Measurements from ENCODE around the gene NPC1L1.
"Not testable (repeated sequence)": the region's sequence is repeated elsewhere in the genome, so short reads cannot be mapped to it uniquely, and the experiment has no call there.

NPC1L1 gene

GRCh38 chr7:44555350-44555749 is 14.2 kb upstream of the NPC1L1 start:
- no peak overlapping the region for H3K4me2 ChIP-seq (ENCODE audit: low read depth, low read length, poor library complexity, severe bottlenecking)
- no peaks in the 10 kb centered on the region for H3K9me3 ChIP-seq (ENCODE audit: insufficient read depth, low read length)
- no peaks in the 10 kb centered on the region for H3K79me2 ChIP-seq (ENCODE audit: insufficient read depth, low read length)
- H3K9me2 ChIP-seq (replicated peaks; ENCODE audit: insufficient read depth, low read length), result no peaks in the 10 kb centered on the region
- H3K36me3 ChIP-seq (ENCODE audit: low read length), result no peaks in the 10 kb centered on the region
- no peak overlapping the region for H3K9ac ChIP-seq (ENCODE audit: low read length)
- no peaks in the 10 kb centered on the region for H3F3A ChIP-seq (ENCODE audit: insufficient read depth)
- no peaks in the 10 kb centered on the region for H4K20me1 ChIP-seq (ENCODE audit: low read depth, low read length)
- no peak for TF ChIP-seq EZH2phosphoT487 (conservative IDR thresholded peaks at IDR 0.05; ENCODE audit: low read length)
- TF ChIP-seq, protein P1, sequence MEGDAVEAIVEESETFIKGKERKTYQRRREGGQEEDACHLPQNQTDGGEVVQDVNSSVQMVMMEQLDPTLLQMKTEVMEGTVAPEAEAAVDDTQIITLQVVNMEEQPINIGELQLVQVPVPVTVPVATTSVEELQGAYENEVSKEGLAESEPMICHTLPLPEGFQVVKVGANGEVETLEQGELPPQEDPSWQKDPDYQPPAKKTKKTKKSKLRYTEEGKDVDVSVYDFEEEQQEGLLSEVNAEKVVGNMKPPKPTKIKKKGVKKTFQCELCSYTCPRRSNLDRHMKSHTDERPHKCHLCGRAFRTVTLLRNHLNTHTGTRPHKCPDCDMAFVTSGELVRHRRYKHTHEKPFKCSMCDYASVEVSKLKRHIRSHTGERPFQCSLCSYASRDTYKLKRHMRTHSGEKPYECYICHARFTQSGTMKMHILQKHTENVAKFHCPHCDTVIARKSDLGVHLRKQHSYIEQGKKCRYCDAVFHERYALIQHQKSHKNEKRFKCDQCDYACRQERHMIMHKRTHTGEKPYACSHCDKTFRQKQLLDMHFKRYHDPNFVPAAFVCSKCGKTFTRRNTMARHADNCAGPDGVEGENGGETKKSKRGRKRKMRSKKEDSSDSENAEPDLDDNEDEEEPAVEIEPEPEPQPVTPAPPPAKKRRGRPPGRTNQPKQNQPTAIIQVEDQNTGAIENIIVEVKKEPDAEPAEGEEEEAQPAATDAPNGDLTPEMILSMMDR (IDR thresholded peaks at IDR 0.05; ENCODE audit: insufficient read depth, low read length, poor library complexity, severe bottlenecking), result no peak
- H3K4me3 ChIP-seq (ENCODE audit: insufficient read depth, low read length, poor library complexity, severe bottlenecking), result no peak overlapping the region
- no peak overlapping the region for H2AFZ ChIP-seq (ENCODE audit: low read depth, low read length, severe bottlenecking)
- no peaks in the 10 kb centered on the region for H3K27me3 ChIP-seq (ENCODE audit: low read length)
- H3K27ac ChIP-seq (ENCODE audit: low read depth, low read length), result no peak overlapping the region

- H3F3A ChIP-seq (ENCODE audit: insufficient read depth); H3K27ac ChIP-seq (ENCODE audit: low read depth, low read length); H4K20me1 ChIP-seq (ENCODE audit: low read depth, low read length); H3K4me2 ChIP-seq (ENCODE audit: low read depth, low read length, poor library complexity, severe bottlenecking); H3K79me2 ChIP-seq (ENCODE audit: insufficient read depth, low read length); H3K4me3 ChIP-seq (ENCODE audit: insufficient read depth, low read length, poor library complexity, severe bottlenecking); H3K9me2 ChIP-seq (replicated peaks; ENCODE audit: insufficient read depth, low read length); H2AFZ ChIP-seq (ENCODE audit: low read depth, low read length, severe bottlenecking); H3K27me3 ChIP-seq (ENCODE audit: low read length); H3K9me3 ChIP-seq (ENCODE audit: insufficient read depth, low read length); H3K36me3 ChIP-seq (ENCODE audit: low read length); H3K9ac ChIP-seq (ENCODE audit: low read length): not testable (repeated sequence)
Observed at GRCh38 chr7:44552473-44553005, 11.4 kb upstream of the NPC1L1 start.

DNA sequence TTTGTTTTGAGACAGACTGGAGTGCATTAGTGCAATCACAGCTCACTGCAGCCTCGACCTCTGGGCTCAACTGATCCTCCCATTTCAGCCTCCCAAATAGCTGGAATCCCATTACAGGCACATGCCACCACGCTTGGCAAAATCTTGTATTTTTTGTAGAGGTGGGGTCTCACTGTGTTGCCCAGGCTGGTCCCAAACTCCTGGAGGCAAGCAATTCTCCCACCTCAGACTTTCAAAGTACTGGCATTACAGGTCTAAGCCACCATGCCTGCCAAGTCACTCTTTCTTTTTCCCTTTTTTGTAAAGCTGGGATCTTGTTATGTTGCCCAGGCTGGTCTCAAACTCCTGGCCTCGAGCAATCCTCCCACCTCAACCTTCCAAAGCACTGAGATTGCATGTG is 8.3 kb upstream of the NPC1L1 start:
- H3K9ac ChIP-seq (ENCODE audit: low read length), result no peak overlapping the region
- H4K20me1 ChIP-seq (ENCODE audit: low read depth, low read length), result no peaks in the 10 kb centered on the region
- no peaks in the 10 kb centered on the region for H3K36me3 ChIP-seq (ENCODE audit: low read length)
- no peaks in the 10 kb centered on the region for H3K9me3 ChIP-seq (ENCODE audit: insufficient read depth, low read length)
- no peaks in the 10 kb centered on the region for H3K27me3 ChIP-seq (ENCODE audit: low read length)
- TF ChIP-seq, protein P1 (IDR thresholded peaks at IDR 0.05; ENCODE audit: insufficient read depth, low read length, poor library complexity, severe bottlenecking), result no peak
- no peak for TF ChIP-seq EZH2phosphoT487 (conservative IDR thresholded peaks at IDR 0.05; ENCODE audit: low read length)
- H2AFZ ChIP-seq (ENCODE audit: low read depth, low read length, severe bottlenecking), result no peak overlapping the region
- no peak overlapping the region for H3K4me3 ChIP-seq (ENCODE audit: insufficient read depth, low read length, poor library complexity, severe bottlenecking)
- no peak overlapping the region for H3K4me2 ChIP-seq (ENCODE audit: low read depth, low read length, poor library complexity, severe bottlenecking)
- H3K27ac ChIP-seq (ENCODE audit: low read depth, low read length), result no peak overlapping the region
- H3F3A ChIP-seq (ENCODE audit: insufficient read depth), result no peaks in the 10 kb centered on the region
- no peaks in the 10 kb centered on the region for H3K9me2 ChIP-seq (replicated peaks; ENCODE audit: insufficient read depth, low read length)
- no peaks in the 10 kb centered on the region for H3K79me2 ChIP-seq (ENCODE audit: insufficient read depth, low read length)

GRCh38 chr7:44548893-44549292 is 7.8 kb upstream of the NPC1L1 start:
- Histone ChIP-seq H4K20me1 (ENCODE audit: low read depth, low read length) (no peaks in the 10 kb centered on the region), H3K79me2 (ENCODE audit: insufficient read depth, low read length) (no peaks in the 10 kb centered on the region), H3K9ac (ENCODE audit: low read length) (no peak overlapping the region), H3K9me3 (ENCODE audit: insufficient read depth, low read length) (no peaks in the 10 kb centered on the region), H3K4me3 (ENCODE audit: insufficient read depth, low read length, poor library complexity, severe bottlenecking) (no peak overlapping the region), H3F3A (ENCODE audit: insufficient read depth) (no peaks in the 10 kb centered on the region), H3K4me2 (ENCODE audit: low read depth, low read length, poor library complexity, severe bottlenecking) (no peak overlapping the region), H3K9me2 (replicated peaks; ENCODE audit: insufficient read depth, low read length) (no peaks in the 10 kb centered on the region), H3K27me3 (ENCODE audit: low read length) (no peaks in the 10 kb centered on the region), H2AFZ (ENCODE audit: low read depth, low read length, severe bottlenecking) (no peak overlapping the region), H3K27ac (ENCODE audit: low read depth, low read length) (no peak overlapping the region), H3K36me3 (ENCODE audit: low read length) (no peaks in the 10 kb centered on the region)
- TF ChIP-seq, protein P1 (IDR thresholded peaks at IDR 0.05; ENCODE audit: insufficient read depth, low read length, poor library complexity, severe bottlenecking), result no peak
- TF ChIP-seq EZH2phosphoT487 (conservative IDR thresholded peaks at IDR 0.05; ENCODE audit: low read length), result no peak

Data from SU-DHL-6 (cell line).